Sigmoid colon (tissue), 3 donors: ENCODE measurements around the gene FGB.

ENCODE experiments used
- POLR2A ChIP-seq, 2 donors: fragments of 450-650 bp; IDR thresholded peaks; one replicate each; pipeline ENCODE4 v1.6.1; 2016; ENCODE audit warnings: antibody characterized with exemption in 2 of 2, mild to moderate bottlenecking in 2 of 2, moderate library complexity in 2 of 2
- TF ChIP-seq, protein P1 (sequence below), 4 experiments: fragments of 450-650 bp in 3 of 4; fragments of 200-600 bp in 1 of 4; IDR thresholded peaks; one replicate each; pipeline ENCODE4 v1.5.1; 2016 to 2019; ENCODE audit warnings: antibody characterized with exemption in 4 of 4, mild to moderate bottlenecking in 3 of 4, moderate library complexity in 2 of 4

DNA sequence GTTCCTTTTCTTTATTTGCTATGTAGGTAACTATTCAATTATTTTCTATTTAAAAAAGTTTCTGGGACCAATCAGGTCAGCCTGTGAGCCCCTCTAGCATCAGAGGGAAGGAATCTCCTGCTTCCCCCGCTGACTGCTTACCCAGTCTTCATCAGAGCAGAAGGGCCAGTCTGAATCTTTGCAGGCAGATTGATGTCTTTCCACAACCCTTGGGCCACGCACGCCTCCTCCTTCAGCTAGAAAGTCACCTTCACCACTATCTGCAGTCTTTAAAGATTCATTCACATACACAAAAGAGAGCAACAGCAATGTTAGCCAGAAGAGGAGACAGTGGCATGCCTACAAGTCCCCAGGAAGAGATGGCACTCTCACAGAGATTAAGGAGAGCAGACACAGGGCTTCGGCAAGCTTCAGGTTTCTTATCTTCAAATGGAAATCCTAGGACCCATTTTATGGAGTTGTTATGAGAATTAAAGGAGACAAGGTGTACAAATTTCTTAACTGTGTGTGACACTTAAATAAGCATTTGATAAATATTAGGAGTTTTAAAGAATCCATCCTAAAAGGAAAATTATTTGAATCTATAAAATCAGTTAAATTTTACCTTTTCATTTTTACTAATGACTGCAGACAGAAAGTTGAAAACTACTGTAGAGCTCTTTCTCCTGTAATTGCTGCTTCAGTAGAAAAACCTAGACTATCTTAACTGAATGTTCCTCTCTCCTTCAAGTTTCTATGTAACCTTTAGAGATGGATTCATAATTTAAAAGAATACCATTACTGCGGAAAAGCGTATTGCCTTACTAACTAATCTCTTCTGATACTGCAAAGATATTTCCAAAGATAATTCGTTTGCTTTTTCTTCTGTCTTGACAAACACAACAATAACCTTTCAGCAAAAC lies 26.7 kb downstream of the FGB start:
- TF ChIP-seq, protein P1, sequence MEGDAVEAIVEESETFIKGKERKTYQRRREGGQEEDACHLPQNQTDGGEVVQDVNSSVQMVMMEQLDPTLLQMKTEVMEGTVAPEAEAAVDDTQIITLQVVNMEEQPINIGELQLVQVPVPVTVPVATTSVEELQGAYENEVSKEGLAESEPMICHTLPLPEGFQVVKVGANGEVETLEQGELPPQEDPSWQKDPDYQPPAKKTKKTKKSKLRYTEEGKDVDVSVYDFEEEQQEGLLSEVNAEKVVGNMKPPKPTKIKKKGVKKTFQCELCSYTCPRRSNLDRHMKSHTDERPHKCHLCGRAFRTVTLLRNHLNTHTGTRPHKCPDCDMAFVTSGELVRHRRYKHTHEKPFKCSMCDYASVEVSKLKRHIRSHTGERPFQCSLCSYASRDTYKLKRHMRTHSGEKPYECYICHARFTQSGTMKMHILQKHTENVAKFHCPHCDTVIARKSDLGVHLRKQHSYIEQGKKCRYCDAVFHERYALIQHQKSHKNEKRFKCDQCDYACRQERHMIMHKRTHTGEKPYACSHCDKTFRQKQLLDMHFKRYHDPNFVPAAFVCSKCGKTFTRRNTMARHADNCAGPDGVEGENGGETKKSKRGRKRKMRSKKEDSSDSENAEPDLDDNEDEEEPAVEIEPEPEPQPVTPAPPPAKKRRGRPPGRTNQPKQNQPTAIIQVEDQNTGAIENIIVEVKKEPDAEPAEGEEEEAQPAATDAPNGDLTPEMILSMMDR (IDR thresholded peaks at IDR 0.05): no peak
- no peak for TF ChIP-seq POLR2A (IDR thresholded peaks at IDR 0.05)
